Effector CD4-positive, alpha-beta T cell (primary cell): ENCODE results near the gene BTG3.

Experiments used
- DNase-seq: peaks from one replicate; pipeline ENCODE4 v3.0.0-alpha.2; 2020

The BTG3 gene

GRCh38 chr21:17583898-17584297, 28.8 kb downstream of the BTG3 start:
- DNase-seq: no peak

DNA sequence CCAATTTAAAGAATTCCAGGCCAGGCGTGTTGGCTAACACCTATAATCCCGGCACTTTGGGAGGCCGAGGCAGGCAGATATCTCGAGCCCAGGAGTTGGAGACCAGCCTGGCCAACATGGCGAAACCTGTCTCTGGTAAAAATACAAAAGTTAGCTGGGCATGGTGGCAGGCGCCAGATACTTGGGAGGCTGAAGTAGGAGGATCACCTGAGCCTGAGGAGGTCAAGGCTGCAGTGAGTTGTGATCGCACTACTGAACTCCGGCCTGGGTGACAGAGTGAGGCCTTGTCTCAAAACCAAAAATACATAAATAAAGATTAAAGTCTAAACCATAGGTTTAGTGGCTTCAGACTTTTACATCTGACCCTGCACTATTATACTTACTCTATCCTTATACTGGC, 32.4 kb downstream of the BTG3 start:
- DNase-seq: no peak

DNA sequence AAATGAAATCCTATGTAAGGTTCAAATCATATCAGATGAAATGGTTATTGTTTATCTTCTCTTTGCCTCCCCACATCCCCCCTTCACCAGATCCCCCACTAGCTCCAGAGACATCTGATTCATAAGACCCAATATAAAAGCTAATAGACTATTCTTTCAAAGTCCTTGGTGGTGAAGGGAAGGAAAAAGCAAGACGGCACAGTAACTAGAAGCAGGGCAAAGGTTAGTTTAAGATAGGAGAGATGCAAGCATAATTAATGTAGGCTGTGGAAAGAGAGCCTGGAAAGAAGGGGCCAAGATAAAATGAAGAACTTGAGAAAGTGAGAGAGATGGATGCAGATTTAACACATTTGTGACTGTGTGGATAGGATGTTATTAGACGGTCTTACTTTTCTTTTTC, 33.8 kb downstream of the BTG3 start:
- DNase-seq: no peak

DNA sequence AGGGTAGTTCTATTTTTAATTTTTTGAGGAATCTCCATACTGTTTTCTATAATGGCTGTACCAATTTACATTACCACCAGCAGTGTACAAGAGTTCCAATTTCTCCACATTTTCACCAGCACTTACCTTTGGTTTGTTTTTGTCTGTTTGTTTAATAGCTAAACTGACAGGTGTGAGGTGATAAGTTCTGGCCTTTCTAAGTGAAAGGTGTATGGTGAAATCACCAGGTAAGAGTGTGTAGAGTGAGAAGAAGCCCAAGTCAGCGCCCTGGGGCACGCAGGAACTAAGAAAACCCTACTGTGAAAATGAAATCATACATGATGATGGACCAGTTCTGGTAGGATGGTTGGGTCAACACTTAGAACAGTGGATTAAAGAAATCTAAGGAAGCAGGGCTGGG, 34.5 kb downstream of the BTG3 start:
- DNase-seq: no peak

DNA sequence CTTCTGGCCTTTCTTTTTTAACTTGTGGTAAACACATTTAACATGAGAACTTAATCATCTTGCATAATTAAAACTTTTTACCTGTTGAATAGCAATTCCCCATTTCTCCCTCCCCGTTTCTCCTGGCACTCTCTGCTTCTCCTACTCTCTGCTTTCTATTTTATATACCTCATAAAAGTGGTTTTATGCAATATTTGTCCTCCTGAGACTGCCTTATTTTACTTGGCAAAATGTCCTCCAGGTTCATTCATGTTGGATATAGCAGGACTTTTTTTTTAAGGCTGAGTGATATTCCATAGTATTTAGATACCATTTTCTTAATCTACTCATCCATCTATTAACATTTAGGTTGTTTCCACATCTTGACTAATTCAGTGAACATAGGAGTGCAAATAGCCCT, 35.0 kb downstream of the BTG3 start:
- no peak for DNase-seq

- no peak for DNase-seq
Measured at GRCh38 chr21:17576080-17576835, 36.4 kb downstream of the BTG3 start.

DNA sequence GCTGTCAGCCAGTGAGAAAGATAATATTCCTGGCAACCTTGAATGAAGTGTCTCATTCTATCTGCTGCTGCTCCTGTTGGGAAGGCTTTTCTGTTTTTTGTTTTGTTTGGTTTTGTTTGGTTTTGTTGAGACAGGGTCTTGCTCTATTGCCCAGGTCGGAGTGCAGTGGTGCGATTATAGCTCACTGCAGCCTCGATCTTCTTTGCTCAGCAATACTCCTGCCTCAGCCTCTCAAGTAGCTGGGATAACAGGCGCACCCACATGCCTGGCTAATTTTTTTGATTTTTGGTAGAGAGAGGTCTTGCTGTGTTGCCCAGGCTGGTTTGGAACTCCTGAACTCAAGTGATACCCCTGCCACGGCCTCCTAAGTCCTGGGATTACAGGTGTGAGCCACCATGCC, 37.6 kb downstream of the BTG3 start:
- DNase-seq: no peak

DNA sequence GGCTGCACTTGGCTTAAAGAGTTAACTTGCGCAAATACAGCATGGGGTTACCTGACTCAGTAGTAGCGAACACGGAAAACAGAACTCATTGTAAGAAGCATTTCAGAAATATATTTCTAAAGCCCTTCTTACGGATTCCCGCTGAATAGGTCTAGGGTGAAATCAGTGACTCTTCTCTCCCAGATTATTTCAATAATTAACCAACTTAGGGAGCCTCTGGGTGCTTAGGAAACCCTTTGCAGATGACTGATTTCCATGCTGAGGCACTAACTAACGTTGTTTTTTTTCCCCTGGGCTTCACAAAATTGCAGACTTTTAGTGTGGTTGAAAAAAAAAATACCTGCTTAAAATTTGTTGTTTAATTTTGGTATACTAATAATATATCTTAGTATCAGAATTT, 40.3 kb downstream of the BTG3 start:
- DNase-seq: no peak

- no peak for DNase-seq
Measured at GRCh38 chr21:17570786-17571185, 41.9 kb downstream of the BTG3 start.

DNA sequence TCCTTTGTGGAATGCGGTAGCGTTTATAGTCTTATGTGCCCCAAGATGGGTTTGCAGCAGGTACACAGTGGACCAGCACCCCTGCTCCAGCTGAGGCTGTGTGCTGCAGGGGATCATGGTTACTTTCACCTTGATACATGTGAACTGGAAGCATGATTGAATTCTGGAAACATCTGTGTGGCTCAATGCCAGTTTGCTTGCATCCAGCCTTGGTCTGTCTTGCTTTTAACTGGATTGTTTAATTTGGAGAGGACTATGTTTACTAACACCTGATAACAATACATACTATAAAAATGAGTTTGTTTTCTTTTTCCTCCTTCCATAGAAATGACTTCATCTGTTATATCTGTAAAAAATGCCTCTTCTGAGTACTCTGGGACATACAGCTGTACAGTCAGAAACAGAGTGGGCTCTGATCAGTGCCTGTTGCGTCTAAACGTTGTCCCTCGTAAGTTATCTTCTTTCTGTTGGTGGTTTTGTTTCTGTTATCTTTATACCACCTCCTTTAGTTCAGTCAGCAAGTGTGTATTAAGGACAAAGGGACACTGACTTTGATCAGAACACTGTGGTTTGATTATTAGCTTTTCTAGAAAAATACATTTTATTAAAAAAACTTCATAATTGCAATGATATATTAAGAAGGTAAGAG, 52.2 kb downstream of the BTG3 start:
- DNase-seq: no peak

DNA sequence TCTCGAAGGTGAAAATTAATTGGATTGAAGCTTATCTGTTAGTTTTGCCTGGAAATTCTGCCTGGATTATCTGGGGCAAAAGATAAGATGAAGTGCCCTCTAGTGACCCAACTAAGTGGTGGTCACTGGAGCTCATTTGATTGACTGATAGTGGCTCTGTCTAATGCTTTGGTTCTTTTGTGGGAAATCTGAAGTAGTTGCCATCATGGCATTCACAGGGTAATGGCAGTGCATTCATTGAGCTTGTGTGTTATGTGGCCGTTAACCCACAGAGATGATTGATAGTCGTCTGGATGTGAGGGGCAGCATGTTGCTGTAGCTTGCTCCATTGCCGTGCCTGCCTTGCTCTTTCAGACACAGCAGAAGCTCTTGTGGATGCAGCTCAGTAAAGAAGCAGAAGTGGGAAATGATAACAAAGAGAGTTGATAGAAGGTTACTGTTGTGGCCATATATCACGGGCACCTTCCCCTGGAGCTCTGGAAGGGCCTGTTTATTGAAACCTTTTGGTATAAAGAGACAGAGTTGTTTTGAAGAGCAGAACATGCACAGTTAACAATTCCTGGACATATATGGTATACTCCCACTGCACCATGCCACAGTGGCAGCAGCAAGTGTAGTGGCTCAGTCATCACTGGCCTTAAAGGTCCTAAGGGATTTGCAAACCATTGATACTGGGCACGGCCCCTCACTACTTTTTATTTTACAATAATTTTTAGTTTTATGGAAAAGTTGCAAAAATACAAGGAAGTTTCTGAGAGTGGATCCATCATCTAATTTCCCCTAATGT, 57.8 kb downstream of the BTG3 start:
- no peak for DNase-seq

- no peak for DNase-seq
Measured at GRCh38 chr21:17554120-17554519, 58.6 kb downstream of the BTG3 start.

- DNase-seq: no peak
Measured at GRCh38 chr21:17552410-17552809, 60.3 kb downstream of the BTG3 start.

- DNase-seq: no peak
Measured at GRCh38 chr21:17550671-17551308, 61.9 kb downstream of the BTG3 start.

- no peak for DNase-seq
Measured at GRCh38 chr21:17548262-17548661, 64.4 kb downstream of the BTG3 start.

DNA sequence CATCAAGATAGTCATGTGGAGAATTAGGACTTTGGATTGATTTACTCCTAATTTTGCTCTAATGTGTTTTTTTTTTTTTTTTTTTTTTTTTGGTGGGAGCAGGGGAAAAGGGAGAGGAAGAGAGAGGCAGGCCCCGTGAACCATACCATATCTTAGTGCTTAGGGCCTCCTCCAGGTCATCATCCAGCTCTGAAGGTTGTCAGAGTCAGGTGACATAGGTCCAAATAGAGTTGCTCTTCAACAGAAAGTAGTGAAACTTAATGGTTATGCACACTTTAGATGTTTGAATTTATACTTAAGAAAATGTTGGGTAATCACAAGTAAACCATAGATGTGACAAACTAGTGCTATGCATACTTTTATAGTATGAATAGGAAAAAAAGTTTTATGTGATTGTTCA, 67.7 kb downstream of the BTG3 start:
- no peak for DNase-seq
